COLO668 (cell line): ENCODE data around the gene ASB11.
A peak's percentile ranks its signal among the peaks of the same experiment; 100 is the strongest.
"Not testable (repeated sequence)": the region's sequence is repeated elsewhere in the genome, so short reads cannot be mapped to it uniquely, and the experiment has no call there.

Experiments used
- DNase-seq: peaks from one replicate; lab custom pipeline; 2025; ENCODE audit not compliant: unreplicated experiment; lab: John Stamatoyannopoulos, UW

ASB11 gene

DNA sequence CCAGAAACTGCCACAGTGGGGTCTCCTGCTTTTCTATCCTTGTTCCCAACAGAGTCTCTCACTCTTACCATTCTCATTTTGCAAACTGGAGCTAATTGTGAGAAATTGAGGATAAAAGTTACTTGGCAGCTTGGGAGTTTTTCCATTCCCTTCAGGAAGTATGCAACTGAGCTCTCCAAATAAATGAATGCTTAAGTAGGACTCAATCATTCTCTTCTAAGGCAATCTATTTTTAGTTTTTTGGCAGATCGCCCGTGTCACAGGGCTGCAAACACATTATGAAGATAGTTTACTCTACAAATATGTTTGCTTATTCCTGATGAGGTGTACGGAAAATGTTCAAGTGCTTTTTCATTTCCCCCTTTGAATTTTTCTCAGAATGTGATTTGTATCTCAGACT lies 5.3 kb downstream of the ASB11 start:
- peak; percentile 56 for DNase-seq

DNA sequence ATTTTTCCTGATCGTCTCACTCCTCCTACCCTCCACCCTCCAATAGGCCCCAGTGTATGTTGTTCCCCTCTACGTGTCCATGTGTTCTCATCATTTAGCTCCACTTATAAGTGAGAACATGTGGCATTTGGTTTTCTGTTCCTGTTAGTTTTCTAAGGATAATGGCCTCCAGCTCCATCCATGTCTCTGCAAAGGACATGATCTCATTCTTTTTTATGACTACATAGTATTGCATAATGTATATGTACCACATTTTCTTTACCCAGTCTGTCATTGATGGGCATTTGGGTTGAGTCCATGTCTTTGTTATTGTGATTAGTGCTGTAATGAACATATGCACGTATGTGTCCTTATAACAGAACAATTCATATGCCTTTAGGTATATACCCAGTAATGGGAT lies 9.5 kb downstream of the ASB11 start:
- DNase-seq = not testable (repeated sequence)

DNA sequence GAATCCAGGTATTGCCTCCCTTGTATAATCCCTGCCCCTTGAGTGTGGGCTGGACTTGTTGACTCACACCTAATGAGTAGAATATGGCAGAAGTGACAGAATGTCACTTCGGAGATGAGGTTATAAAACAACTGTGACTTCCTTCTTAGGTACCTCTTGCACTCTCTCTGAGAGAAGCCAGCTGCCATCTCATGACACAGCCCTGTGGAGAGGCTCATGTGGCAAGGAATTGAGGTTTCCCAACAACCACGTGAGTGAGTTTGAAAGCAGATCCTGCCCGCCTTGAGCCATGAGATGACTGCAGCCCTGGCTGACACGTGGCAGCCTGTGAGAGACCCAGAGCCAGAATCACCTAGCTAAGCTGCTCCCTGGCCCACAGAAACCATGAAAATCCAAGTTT lies 13.5 kb downstream of the ASB11 start:
- peak; percentile 13 for DNase-seq

DNA sequence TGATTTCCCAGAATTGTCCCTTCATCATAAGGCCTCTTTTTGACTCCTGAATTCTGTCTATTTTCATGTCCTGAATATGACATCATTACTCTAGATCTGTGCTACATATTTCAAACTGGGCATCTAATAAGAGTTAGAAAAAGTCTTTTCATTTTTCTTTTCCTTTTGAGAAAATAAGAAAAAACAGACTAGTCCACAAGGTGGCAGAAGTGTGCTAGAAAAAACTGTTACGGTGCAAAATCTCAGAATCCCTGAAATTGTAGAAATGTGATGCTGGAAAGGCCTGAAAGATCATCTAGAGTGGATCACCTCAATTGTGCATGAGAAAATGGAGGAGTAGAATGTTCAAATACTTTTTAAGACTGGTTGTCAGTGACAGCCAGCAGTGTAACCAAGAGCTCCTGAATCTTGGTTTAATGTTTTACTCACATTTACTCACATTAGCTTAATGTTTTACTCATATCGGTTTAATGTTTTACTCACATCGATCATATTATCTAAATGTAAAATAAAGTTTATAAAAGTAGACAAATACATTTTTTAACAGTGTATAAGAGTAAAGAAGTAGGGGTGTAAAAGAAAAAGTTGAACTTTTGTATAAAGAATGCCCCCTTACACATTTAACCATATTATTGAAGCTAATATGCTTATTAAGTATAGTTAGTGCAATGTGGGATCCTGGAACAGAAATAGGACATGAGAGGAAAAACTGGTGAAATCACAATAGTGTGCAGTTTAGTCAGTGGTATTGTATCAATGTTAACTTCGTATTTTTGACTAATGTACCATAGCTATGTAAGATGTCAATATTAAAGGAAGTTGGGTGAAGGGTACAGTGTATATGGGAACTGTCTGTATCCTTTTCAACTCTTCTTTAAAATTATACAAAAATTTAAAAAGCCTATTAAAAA lies 15.2 kb downstream of the ASB11 start:
- DNase-seq = no peak

DNA sequence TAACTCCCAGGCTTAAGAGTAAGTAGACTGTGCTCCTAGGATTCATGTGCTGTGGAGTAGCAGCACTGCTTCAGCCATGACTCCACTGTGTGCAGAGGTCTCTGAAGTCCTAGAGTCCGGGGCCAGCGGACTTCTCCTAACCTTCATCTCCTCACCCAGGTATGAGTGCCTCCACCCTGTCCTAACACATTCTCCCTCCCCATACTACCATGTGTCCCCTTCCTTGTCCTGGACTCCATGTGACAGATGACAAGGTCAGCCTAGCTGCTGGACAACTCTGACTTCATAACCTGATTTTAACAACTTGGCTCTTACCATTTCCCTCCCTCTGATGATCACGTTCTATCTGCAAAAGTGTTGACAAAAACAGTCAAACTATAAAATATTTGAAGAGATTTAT lies 16.7 kb downstream of the ASB11 start:
- no peak for DNase-seq

DNA sequence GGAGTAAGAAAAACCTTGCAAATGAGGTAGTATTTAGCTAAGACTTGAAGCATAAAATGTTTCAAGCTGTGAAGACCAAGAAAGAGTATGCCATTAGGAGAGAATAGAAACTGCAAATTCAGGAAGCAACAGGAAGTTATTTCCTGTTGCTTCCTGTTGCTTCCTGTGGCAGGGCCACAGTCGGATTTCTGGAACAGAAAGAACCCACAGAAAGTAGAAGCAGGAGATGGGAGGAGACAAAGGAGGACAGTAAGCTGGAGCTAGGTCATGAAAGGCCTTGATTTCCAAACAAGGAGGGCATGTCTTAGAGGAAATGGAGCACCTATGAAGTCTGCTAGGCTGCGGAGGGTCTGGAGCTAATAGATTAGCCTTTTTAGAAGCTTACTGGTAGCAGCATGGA lies 17.2 kb downstream of the ASB11 start:
- no peak for DNase-seq

DNA sequence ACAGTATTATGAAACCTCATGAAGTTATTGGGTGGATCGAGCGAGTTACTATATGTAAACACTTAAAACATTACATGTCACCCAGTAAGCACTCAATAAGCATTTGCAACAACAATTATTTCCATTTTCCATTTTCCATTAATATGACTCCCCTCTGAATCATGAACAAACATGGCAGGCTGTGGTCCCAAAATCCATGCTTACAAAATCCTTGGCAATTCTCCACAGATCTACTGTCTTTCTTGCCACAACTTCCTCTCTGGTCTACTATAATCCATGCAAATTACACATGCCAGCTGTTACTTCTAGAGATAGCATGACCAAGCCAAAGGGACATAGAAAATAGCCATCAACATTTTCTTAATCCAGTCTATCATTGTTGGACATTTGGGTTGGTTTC lies 22.0 kb downstream of the ASB11 start:
- DNase-seq = no peak

DNA sequence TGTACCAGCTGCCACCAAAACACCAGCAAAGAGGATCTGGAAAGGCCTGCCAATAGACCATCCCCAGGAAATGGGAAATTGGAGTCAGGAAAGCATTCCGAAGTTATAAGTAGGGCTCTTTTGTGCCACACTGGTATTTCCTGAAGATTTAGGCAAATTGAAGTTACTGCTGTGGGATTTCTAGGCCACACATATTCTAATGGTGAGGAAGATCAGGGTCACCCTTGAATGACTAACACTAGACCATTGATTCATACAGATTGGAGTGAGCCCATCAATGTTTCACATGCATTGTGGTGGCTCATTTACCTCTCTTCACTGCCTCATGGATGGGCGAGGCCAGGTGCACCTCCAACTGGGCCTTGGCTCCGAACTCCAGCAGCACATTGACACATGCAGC lies 22.6 kb downstream of the ASB11 start:
- DNase-seq = no peak

DNA sequence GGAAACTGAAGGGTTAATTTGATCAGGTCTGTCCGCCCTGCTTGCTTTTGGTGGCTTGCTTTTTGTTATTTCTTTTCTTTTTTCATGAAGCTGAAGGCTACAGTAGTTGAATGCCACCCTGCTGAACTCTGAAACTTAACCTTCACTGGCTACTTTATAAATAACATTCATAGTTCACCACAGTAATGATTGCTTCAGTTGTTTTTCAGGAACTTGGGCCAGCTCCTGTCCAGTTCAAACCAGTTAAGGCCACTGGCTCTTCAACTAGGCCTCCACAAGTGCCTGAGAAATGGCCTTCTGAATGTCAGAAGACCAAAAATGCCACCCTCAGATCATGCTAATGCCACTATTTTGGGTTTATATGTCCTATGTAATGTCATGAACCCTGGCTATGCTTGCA lies 37.8 kb downstream of the ASB11 start:
- DNase-seq = no peak

DNA sequence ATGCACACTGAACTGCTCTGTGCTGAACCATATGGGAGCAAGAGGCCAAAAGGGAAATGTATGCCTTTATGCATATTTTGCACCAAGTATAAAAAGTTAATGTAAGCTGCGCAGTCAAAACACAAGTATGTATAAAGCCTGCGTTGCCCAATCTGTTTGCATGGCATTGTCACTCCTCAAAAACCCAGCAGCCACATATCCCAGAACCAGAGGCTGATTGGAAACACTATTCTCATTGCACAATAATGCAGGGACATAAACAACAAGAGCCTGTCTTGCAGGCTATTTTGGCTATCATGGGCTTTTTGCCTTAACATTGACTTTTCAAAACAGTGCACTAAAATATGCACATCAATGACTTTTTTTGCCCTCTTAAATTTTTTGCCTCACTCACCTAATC lies 40.5 kb downstream of the ASB11 start:
- no peak for DNase-seq

DNA sequence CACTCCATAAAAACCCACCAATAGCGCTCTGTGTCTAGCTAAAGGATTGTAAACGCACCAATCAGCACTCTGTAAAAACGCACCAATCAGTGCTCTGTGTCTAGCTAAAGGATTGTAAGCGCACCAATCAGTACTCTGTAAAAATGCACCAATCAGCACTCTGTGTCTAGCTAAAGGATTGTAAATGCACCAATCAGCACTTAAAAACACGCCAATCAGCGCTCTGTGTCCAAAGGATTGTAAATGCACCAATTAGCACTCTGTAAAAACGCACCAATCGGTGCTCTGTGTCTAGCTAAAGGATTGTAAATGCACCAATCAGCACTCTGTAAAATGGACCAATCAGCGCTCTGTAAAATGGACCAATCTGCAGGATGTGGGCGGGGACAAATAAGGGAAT lies 42.2 kb downstream of the ASB11 start:
- DNase-seq = not testable (repeated sequence)

DNA sequence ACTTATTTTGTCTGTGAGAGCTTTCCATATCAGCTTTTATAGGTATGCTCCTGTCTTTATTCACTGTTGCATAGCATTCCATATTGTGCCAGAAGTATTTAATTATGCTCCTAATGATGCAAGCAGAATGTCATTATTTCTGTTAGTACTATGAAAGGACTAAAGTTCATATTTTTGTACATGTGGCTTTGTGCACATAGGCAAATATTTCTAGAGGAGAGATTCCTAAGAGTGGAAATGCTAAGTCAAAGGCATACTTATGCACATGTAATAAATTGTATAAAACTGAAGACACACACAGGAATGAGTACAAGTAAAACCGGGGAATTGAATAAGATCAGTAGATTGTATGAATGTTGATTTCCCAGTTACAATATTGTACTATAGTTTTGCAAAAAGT lies 43.7 kb downstream of the ASB11 start:
- DNase-seq = no peak

DNA sequence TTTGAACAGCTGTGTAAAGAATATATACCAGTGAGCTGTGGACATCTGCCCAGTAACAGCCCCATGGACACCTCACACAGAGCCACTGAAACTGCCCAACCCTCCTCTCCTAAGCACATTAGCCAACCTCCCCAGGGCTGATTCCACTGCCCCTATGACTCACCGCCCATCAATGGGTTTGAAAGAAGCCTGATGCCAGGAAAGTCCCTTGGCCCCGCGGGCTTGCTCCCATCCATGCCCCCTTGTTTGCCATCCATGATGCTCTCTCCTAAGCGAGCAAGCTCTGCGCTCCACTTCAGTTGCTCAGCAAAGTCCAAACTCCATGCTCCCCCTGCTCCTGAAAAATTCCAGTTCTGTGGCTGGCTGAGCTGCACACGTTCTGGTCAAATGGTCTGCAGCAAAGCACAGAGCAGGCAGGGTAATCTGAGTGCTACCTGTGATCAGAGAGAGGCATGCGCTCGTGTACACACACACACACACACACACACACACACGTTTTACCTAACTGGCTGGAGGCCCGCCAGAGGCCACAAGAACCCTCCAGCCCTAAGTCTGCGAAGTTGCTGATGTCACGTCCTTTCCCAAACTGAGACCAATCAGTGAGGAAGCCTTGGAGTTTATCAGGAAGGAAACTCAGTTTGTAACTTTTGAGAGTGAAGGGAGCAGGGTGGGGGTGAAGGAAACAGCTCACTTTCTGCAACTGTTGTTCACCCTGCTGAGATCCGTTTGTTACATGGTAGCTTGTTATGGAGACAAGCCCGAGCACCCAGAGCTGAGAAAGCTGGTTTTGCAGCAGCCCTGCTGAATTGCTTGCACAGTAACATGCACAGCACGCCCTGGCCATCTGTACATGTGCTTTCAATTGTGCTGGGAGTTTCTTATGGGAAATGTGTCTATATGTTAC lies 45.6 kb downstream of the ASB11 start, which contains the start of gene ASB9:
ASB9 (minus strand) TSS at position 466 of the 904 bp plus-strand sequence; CDS start at position 257, 209 bp downstream.
- peak; percentile 84 for DNase-seq

DNA sequence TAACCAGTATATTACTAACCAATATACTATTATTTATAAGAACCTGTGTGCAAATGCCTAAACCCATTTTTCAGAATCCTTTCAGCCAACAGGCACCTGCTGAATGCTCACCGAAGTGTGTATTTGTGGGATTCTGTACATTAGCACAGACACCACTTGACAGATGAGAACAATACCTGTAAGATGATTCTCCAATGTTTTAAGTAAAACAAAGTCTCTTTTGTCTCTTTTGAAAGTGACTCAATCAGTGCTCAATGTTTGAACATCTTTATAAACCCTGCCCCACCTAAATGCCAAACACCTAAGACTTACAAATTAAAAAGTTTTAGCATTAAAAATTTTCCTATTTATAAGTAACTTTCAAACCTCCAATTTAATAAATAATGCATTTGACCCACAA lies 46.3 kb downstream of the ASB11 start:
- peak; percentile 4 for DNase-seq

DNA sequence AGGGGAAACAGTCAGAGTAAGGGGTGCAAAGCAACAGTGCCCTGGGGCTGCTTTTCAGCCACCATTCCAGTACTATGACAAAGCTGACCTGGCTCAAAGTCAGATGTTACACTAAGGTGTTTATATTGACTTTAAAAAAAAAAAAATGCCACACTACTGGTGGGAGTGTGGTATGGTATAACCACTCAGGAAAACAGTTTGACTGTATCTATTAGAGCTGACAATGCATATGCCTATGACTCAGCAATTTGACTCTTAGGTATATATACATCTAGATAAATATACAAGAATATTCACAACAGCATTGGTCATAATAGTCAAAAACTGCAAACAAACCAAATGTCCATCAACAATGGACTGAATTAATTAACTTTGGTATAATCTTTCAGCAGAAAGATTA lies 60.6 kb downstream of the ASB11 start:
- DNase-seq = no peak

DNA sequence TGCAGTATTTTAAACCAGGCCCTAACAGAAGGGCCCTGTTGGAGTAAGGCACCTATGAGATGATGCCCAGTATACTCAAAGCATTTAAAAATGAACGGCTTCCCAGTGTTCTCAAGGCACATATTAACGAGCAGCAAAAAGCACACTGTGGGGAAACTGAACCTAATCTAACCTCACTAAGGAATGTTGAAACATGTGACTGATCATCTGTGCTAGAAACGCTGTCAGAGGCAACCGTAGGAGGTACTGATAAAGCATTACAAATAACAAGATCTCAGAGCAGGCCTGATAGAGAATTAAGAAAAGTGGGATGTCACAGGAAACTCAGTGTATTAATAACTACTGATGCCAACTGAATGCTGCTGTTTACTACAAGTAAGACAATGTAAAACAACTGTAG lies 69.5 kb downstream of the ASB11 start:
- no peak for DNase-seq

DNA sequence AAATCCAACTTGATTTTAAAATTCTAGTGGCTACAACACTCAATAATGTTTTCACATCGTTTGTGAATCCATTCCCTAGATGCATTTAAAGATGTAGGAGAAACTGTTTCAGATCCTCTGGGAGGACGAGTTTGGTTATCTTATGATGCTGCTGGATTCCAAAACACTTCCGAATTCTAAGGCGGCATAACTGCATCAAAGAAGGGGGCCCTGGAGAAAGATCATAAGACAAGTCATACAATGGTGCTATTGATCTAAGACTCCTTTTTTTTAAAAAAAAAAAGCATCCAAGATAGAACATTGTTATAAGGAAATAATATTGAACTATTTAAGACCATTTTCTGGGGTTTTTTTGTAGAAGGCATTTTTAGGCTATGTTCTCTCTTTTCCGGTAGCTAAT lies 71.0 kb downstream of the ASB11 start:
- no peak for DNase-seq

DNA sequence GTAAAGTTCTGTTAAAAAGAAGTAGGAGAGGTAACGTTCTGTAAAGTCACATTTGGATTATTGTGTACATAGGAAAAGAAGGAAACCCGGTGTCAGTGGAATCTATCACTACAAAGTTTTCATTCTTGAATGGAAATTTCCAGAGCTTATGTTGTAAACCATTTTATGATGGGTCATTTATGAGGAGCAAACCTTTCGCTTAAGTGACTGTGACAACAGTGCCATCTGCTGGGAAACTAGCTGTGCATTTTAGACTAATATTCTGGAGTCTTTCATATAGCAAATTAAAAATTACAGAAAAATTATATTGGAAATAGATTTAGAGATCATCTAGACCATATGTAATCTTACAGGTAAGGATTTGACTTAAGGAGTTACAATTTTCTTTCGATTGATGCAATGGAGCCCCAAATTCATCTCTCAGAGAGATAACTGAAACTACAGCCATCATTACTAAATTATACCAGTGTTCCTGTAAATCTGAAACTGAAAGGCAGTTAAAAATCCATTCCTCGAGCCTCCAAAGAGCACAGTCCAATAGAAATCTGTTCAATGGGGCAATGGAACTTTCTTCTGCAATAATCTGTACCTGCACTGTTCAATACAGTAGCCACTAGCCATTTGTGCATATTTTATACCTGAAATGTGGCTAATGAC lies 72.4 kb downstream of the ASB11 start:
- DNase-seq = peak; percentile 47

DNA sequence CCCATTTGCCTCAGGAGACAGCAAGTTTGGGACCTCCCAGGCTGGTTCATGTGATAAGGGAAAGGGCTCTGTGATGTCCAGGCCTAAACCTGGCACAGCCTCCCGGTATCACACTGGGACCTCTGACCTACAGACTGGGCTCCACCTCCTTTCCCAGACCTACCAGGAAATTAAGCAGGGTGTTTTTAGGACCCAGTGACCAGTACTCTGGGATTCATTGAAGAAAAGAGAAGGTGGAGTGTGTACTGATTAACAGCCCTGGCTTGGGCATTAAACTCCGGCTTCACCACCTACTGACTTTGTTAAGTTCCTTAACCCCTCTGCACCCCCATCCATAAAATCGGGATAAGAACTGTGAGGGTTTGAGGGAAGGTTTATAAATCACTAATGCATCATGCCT lies 74.1 kb downstream of the ASB11 start:
- DNase-seq = no peak

DNA sequence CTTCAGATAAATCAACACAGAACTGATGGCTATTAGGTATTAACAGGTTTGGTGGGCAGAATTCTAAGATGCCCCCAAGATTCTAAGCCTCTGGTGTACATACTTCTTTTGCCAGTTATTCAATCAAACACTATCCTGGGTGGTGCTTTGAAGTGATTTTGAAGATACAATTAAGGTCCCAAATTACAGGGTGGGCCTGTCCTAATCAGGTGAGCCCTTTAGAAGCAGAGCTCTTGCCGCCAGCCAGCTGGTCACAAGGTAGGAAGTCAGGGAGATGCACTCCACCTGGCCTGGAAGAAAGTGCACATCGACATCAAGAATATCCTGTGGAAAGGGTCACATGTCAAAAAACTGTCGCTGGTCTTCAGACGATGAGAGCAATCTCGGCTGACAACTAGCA lies 75.0 kb downstream of the ASB11 start:
- DNase-seq = no peak

DNA sequence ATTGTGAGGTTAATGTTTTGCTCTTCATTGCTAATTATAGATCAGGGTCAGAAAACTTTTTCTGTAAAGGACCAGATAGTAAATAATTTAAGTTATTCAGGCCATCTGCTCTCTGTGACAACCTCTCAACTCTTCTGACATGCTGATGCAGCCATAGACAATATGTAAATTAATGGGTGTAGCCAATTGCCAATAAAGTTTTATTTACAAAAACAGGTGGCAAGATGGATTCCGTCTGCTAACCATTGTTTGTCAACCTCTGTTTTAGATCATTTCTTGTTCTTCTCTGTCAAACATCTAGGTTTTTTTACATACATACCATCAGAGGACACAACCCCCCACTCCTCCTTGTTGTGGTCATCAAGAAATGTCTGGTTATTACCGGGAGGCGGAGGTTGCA lies 79.3 kb downstream of the ASB11 start:
- no peak for DNase-seq
